Esophagus muscularis mucosa (tissue), 4 donors: ENCODE measurements around the gene UGCG. TPM values are rescaled to one million over a fixed set of nuclear protein-coding genes. Genes with fewer than 3 reads are reported as not detected.

Experiments used
- DNase-seq: peaks from one replicate; pipeline ENCODE4 v3.0.0-alpha.2; 2017; ENCODE audit errors: extremely low spot score
- H3K27ac ChIP-seq, 4 donors: fragments of 200-600 bp; sonication (generic); replicated peaks in 1 of 4; 1 replicate in 3 of 4; 2 replicates in 1 of 4; pipeline ENCODE4 v1.5.1; 2016 to 2019; ENCODE audit warnings: mild to moderate bottlenecking in 1 of 4
- H3K27me3 ChIP-seq, 4 donors: fragments of 200-600 bp; sonication (generic); one replicate each; pipeline versions ENCODE4 v1.5.1 to v1.6.0; 2016 to 2019
- H3K36me3 ChIP-seq, 4 donors: fragments of 200-600 bp; sonication (generic); one replicate each; pipeline ENCODE4 v1.5.1; 2016 to 2019
- H3K4me1 ChIP-seq, 4 donors: fragments of 200-600 bp; sonication (generic); one replicate each; pipeline ENCODE4 v1.5.1; 2016 to 2019
- H3K4me3 ChIP-seq, 4 donors: fragments of 200-600 bp; sonication (generic); 1 replicate in 2 of 4; 2 replicates in 2 of 4; pipeline ENCODE4 v1.5.1; 2016 to 2019; ENCODE audit warnings: mild to moderate bottlenecking in 4 of 4, moderate library complexity in 1 of 4
- H3K9me3 ChIP-seq, 4 donors: fragments of 200-600 bp; sonication (generic); 1 replicate in 3 of 4; 2 replicates in 1 of 4; pipeline ENCODE4 v1.5.1; 2016 to 2019
- EP300 ChIP-seq: sonication (generic); formaldehyde crosslinking; IDR thresholded peaks from one replicate; pipeline ENCODE4 v1.6.1; 2017; ENCODE audit warnings: antibody characterized with exemption
- POLR2A ChIP-seq: fragments of 450-650 bp; IDR thresholded peaks from one replicate; pipeline ENCODE4 v1.6.1; 2017; ENCODE audit warnings: antibody characterized with exemption, moderate library complexity, mild to moderate bottlenecking, low read depth
- POLR2AphosphoS5 ChIP-seq, 2 donors: sonication (generic); formaldehyde crosslinking; IDR thresholded peaks; one replicate each; pipeline ENCODE4 v1.6.1; 2017; ENCODE audit warnings: antibody characterized with exemption in 2 of 2
- WGBS: methylation state at CpG from one replicate; pipeline ENCODE4 v1.1.5; 2018; 5-methylcytosine and 5-hydroxymethylcytosine counted together
- intact Hi-C: fragments of 100-400 bp; cut with DNase I; formaldehyde crosslinking; loops from one replicate; pipeline ENCODE4 v1.15.1; 2023
- total RNA-seq, 4 donors: library from RNA; depleted of rRNA; stranded (reverse); fragments of >200 nt; gene quantifications; one replicate each; pipeline versions ENCODE4 v1.1.0 to v1.2.1, GENCODE V29; 2016
- TF ChIP-seq, protein P1 (sequence below), 3 experiments: fragments of 200-600 bp in 2 of 3; fragments of 450-650 bp in 1 of 3; sonication (generic) in 2 of 3; IDR thresholded peaks; one replicate each; pipeline ENCODE4 v1.5.1; 2017 to 2019; ENCODE audit warnings: antibody characterized with exemption in 3 of 3, mild to moderate bottlenecking in 2 of 3, moderate library complexity in 1 of 3

The UGCG gene
- total RNA-seq, 4 donors from 2014 or later: 24.5 to 87.8 (median 33.5) TPM

DNA sequence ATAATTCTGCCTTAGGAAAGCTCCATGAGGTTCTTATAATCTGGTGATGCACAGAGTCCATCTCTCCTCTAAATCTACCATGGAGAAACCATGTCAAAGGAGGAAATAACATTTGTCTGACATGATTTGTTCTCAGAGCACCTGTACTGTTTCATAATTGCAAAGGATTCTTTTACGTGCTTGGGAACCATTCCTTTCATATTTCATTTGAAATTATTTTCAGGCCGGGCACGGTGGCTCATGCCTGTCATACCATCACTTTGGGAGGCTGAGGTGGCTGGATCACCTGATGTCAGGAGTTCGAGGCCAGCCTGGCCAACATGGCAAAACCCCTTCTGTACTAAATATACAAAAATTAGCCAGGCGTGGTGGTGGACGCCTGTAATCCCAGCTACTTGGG lies 65.4 kb downstream of the UGCG start:
- H3K27me3 ChIP-seq: no peaks in the 10 kb centered on the region
- H3K36me3 ChIP-seq: no peaks in the 10 kb centered on the region
- H3K4me3 ChIP-seq: no peak overlapping the region
- DNase-seq: no peak
- WGBS: 65% methylated on average over 5 of the region's 6 CpGs
- no peak overlapping the region for H3K27ac ChIP-seq
- no peaks in the 10 kb centered on the region for H3K9me3 ChIP-seq
- intact Hi-C loops: no loop called here
- TF ChIP-seq EP300 (no peak), POLR2AphosphoS5 (IDR thresholded peaks at IDR 0.05) (no peak), POLR2A (no peak)
- TF ChIP-seq, protein P1, sequence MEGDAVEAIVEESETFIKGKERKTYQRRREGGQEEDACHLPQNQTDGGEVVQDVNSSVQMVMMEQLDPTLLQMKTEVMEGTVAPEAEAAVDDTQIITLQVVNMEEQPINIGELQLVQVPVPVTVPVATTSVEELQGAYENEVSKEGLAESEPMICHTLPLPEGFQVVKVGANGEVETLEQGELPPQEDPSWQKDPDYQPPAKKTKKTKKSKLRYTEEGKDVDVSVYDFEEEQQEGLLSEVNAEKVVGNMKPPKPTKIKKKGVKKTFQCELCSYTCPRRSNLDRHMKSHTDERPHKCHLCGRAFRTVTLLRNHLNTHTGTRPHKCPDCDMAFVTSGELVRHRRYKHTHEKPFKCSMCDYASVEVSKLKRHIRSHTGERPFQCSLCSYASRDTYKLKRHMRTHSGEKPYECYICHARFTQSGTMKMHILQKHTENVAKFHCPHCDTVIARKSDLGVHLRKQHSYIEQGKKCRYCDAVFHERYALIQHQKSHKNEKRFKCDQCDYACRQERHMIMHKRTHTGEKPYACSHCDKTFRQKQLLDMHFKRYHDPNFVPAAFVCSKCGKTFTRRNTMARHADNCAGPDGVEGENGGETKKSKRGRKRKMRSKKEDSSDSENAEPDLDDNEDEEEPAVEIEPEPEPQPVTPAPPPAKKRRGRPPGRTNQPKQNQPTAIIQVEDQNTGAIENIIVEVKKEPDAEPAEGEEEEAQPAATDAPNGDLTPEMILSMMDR (IDR thresholded peaks at IDR 0.05): no peak
- H3K4me1 ChIP-seq: peaks cover 8 to 17% (median 12%) of the 10 kb centered on the region in 4 donors

DNA sequence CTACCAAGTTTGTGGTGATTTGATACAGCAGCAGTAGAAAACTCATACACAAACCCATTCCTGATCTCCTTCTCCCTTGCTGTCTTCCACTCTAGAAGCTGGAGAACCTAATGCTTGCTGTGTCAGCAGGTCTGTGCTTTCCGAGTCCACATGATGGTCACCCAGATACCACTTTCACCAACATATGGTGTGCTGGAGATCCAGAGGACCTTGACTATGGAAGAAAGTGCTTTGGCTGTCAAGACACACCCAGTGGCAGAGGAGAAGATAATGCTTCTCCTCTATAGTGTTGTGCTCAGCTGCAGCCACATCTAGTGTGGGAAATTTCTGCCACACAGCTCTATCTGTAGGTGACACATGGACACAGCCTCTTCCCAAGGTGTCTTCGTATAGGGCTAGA lies 67.4 kb downstream of the UGCG start:
- Histone ChIP-seq H3K9me3 (no peaks in the 10 kb centered on the region), H3K36me3 (no peaks in the 10 kb centered on the region), H3K4me1 (peaks cover 0 to 3% (median 0%) of the 10 kb centered on the region in 4 donors), H3K4me3 (no peak overlapping the region), H3K27ac (no peak overlapping the region), H3K27me3 (no peaks in the 10 kb centered on the region)
- intact Hi-C loops: no loop called here
- TF ChIP-seq, protein P1 (IDR thresholded peaks at IDR 0.05): no peak
- no peak for TF ChIP-seq EP300
- no peak for TF ChIP-seq POLR2AphosphoS5 (IDR thresholded peaks at IDR 0.05)
- no peak for DNase-seq
- WGBS: 100% methylated on average over 2 of the region's 2 CpGs

DNA sequence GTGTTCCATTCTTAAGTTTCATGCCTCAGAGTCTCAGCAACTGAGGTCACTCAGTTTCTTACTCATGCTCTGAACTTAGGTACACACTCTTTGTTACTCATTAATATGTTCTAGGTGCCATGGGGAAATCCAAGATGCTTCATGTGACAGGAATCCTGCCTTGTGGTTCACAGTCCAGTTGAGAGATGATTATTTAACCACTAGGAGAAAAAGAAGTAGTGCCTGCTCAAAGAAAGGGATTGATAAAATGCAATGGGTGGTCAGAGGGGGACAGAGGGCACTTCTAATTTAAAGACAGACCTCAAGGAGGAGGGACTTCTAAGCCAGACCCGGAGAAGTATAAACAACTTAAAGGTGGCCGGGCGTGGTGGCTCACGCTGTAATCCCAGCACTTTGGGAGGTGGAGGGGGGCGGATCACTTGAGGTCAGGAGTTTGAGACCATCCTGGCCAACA lies 69.0 kb downstream of the UGCG start:
- Histone ChIP-seq H3K36me3 (no peaks in the 10 kb centered on the region), H3K9me3 (no peaks in the 10 kb centered on the region), H3K4me1 (no peaks in the 10 kb centered on the region), H3K27ac (no peak overlapping the region), H3K4me3 (no peak overlapping the region), H3K27me3 (no peaks in the 10 kb centered on the region)
- peak in 1 of 2 donors; percentile 37 for TF ChIP-seq POLR2AphosphoS5 (IDR thresholded peaks at IDR 0.05)
- no peak for TF ChIP-seq POLR2A
- no peak for TF ChIP-seq EP300
- TF ChIP-seq, protein P1 (IDR thresholded peaks at IDR 0.05): no peak
- WGBS: 82% methylated on average over 5 of the region's 5 CpGs
- intact Hi-C loops: no loop called here
- no peak for DNase-seq

DNA sequence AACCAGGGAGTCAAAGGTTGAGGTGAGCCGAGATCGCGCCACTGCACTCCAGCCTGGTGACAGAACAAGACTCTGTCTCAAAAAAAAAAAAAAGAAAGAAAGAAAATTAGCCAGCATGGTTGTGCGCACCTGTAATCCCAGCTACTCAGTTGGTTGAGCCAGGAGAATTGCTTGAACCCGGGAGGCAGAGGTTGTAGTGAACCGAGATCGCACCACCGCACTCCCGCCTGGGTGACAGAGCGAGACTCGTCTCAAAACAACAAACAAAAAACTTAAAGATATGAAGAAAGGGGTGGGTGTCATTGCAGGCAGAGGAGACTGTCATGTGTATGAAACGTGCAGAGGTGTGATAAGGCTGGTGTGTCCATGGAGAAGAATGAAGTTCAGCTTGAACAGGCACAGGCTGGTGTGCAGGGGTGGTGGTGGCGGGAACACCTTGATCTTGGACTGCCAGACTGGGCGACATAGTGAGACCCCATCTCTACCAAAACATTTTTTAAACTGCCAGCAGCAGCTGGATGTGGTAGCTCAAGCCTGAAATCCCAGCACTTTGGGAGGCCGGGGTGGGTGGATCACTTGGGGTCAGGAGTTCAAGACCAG lies 69.6 kb downstream of the UGCG start:
- intact Hi-C loops: no loop called here
- H3K4me1 ChIP-seq: no peaks in the 10 kb centered on the region
- no peaks in the 10 kb centered on the region for H3K36me3 ChIP-seq
- H3K27me3 ChIP-seq: no peaks in the 10 kb centered on the region
- no peak for DNase-seq
- H3K27ac ChIP-seq: no peak overlapping the region
- no peaks in the 10 kb centered on the region for H3K9me3 ChIP-seq
- WGBS: 93% methylated on average over 15 of the region's 15 CpGs
- TF ChIP-seq POLR2AphosphoS5 (IDR thresholded peaks at IDR 0.05): no peak
- TF ChIP-seq, protein P1 (IDR thresholded peaks at IDR 0.05): no peak
- no peak for TF ChIP-seq EP300
- TF ChIP-seq POLR2A: no peak
- H3K4me3 ChIP-seq: no peak overlapping the region

DNA sequence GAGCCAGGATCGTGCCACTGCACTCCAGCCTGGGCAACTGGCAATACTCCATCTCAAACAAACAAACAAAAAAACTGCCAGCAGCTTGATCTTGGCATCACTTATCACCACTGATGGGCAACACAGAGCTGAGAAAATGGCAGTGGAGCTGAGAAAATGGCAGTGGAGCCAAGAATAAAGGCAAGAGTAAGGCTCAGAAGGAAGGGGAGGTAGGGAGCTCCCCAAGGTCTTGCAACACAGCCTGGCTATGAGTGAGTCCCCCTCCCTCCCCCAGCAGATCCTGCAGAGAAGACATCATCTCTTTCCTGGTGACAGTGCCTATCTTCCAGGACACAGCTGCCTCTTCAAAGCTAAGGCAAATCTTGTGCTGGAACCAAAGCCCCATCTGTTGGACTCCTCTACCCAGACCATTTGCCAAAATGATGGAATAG lies 70.3 kb downstream of the UGCG start:
- DNase-seq: no peak
- no peaks in the 10 kb centered on the region for H3K27me3 ChIP-seq
- intact Hi-C loops: no loop called here
- H3K36me3 ChIP-seq: no peaks in the 10 kb centered on the region
- no peak overlapping the region for H3K27ac ChIP-seq
- TF ChIP-seq, protein P1 (IDR thresholded peaks at IDR 0.05): no peak
- WGBS: 82% methylated on average over 1 of the region's 1 CpG
- H3K4me1 ChIP-seq: no peaks in the 10 kb centered on the region
- no peaks in the 10 kb centered on the region for H3K9me3 ChIP-seq
- H3K4me3 ChIP-seq: no peak overlapping the region
